ENCODE measurements around the gene OR51S1. TPM values are rescaled to one million over a fixed set of nuclear protein-coding genes. Genes with fewer than 3 reads are reported as not detected.

The OR51S1 gene
- total and polyA plus RNA-seq, 8 donors = not detected

GRCh38 chr11:4886186-4886585 is 37.2 kb upstream of the OR51S1 start:
- DNase-seq = no peak
- H3K36me3 ChIP-seq = no peaks in the 10 kb centered on the region
- H3K4me3 ChIP-seq = no peak overlapping the region
- H3K4me1 ChIP-seq = no peaks in the 10 kb centered on the region
- intact Hi-C loops (cut with DNase I) = no loop called here
- ATAC-seq = no peak
- no peaks in the 10 kb centered on the region for H3K9me3 ChIP-seq
- TF ChIP-seq CTCF (IDR thresholded peaks at IDR 0.05) = no peak
- H3K27ac ChIP-seq = no peak overlapping the region
- no peaks in the 10 kb centered on the region for H3K27me3 ChIP-seq

GRCh38 chr11:4884361-4884760 is 35.4 kb upstream of the OR51S1 start:
- no peaks in the 10 kb centered on the region for H3K36me3 ChIP-seq
- no peaks in the 10 kb centered on the region for H3K4me1 ChIP-seq
- H3K27me3 ChIP-seq = no peaks in the 10 kb centered on the region
- no peak overlapping the region for H3K4me3 ChIP-seq
- no peaks in the 10 kb centered on the region for H3K9me3 ChIP-seq
- TF ChIP-seq CTCF (IDR thresholded peaks at IDR 0.05) = no peak
- no peak overlapping the region for H3K27ac ChIP-seq
- DNase-seq = no peak
- no peak for ATAC-seq
- intact Hi-C loops (cut with DNase I) = no loop called here

GRCh38 chr11:4882543-4882942 is 33.5 kb upstream of the OR51S1 start:
- Histone ChIP-seq H3K27me3 (no peaks in the 10 kb centered on the region), H3K9me3 (no peaks in the 10 kb centered on the region), H3K4me3 (no peak overlapping the region), H3K36me3 (no peaks in the 10 kb centered on the region), H3K27ac (no peak overlapping the region), H3K4me1 (no peaks in the 10 kb centered on the region)
- DNase-seq (no peak), ATAC-seq (no peak)
- no peak for TF ChIP-seq CTCF (IDR thresholded peaks at IDR 0.05)
- intact Hi-C loops (cut with DNase I) = no loop called here

- no peak for ATAC-seq
- H3K4me1 ChIP-seq = no peaks in the 10 kb centered on the region
- H3K36me3 ChIP-seq = no peaks in the 10 kb centered on the region
- no peak within 1 kb of the TSS for H3K27ac ChIP-seq
- no peak for DNase-seq
- H3K9me3 ChIP-seq = no peaks in the 10 kb centered on the region
- no peak within 1 kb of the TSS for H3K4me3 ChIP-seq
- H3K27me3 ChIP-seq = no peaks in the 10 kb centered on the region
- intact Hi-C loops (cut with DNase I) = no loop called here
- no peak for TF ChIP-seq CTCF (IDR thresholded peaks at IDR 0.05)
These were observed 33.0 kb upstream of the OR51S1 start, which contains the start of gene OR51T1 for GRCh38 chr11:4881860-4882500. OR51T1 (plus strand) TSS chr11:4881900; CDS start chr11:4881900, 0 bp downstream.

- Histone ChIP-seq H3K4me3 (no peak overlapping the region), H3K9me3 (no peaks in the 10 kb centered on the region), H3K27me3 (no peaks in the 10 kb centered on the region), H3K27ac (no peak overlapping the region), H3K4me1 (no peaks in the 10 kb centered on the region), H3K36me3 (no peaks in the 10 kb centered on the region)
- intact Hi-C loops (cut with DNase I) = no loop called here
- no peak for TF ChIP-seq CTCF (IDR thresholded peaks at IDR 0.05)
- no peak for ATAC-seq
- DNase-seq = no peak
These were observed 32.2 kb upstream of the OR51S1 start for GRCh38 chr11:4881188-4881587.
